ENCODE results near the gene QRICH1. TPM values are rescaled to one million over a fixed set of nuclear protein-coding genes. Genes with fewer than 3 reads are reported as not detected.

The QRICH1 gene
- 147 and 150 TPM in 2 replicates for total RNA-seq

GRCh38 chr3:49093853-49094767 is at the start of gene QRICH1:
Gene QRICH1, minus strand, starts transcription at chr3:49094071. Its CDS starts 17,054 bp downstream, at chr3:49077017.
- H3K36me3 Mint-ChIP-seq (ENCODE audit: low read depth), result peaks cover 19% of the 10 kb centered on the region
- peaks cover 30% of the 10 kb centered on the region for H3K4me1 Mint-ChIP-seq (ENCODE audit: low read depth)
- peak within 1 kb of the TSS; percentile 98 for H3K27ac Mint-ChIP-seq
- intact Hi-C loops (cut with micrococcal nuclease), result loop anchor here (1.0 to 10.0 kb wide), 18 partner anchors 10 to 1312 kb away; partner anchors contain the start of genes ARIH2, C3orf62, DAG1 and GPX1
- peak within 1 kb of the TSS; percentile 97 for H3K4me3 Mint-ChIP-seq
- DNase-seq (ENCODE audit: low spot score), result peak; percentile 94
- H3K27me3 Mint-ChIP-seq (ENCODE audit: insufficient read depth), result no peaks in the 10 kb centered on the region
- no peaks in the 10 kb centered on the region for H3K9me3 Mint-ChIP-seq

GRCh38 chr3:49140080-49140479 is 46.2 kb upstream of the QRICH1 start:
- intact Hi-C loops (cut with micrococcal nuclease), result no loop called here
- Mint-ChIP-seq H3K27ac (no peak overlapping the region), H3K36me3 (ENCODE audit: low read depth) (no peaks in the 10 kb centered on the region), H3K4me1 (ENCODE audit: low read depth) (peaks cover 20% of the 10 kb centered on the region), H3K27me3 (ENCODE audit: insufficient read depth) (no peaks in the 10 kb centered on the region), H3K9me3 (no peaks in the 10 kb centered on the region), H3K4me3 (no peak overlapping the region)
- no peak for DNase-seq (ENCODE audit: low spot score)

GRCh38 chr3:49135499-49135898 is 41.6 kb upstream of the QRICH1 start:
- DNase-seq (ENCODE audit: low spot score), result no peak
- peaks cover 6% of the 10 kb centered on the region for H3K4me1 Mint-ChIP-seq (ENCODE audit: low read depth)
- no peak overlapping the region for H3K4me3 Mint-ChIP-seq
- intact Hi-C loops (cut with micrococcal nuclease), result no loop called here
- H3K9me3 Mint-ChIP-seq, result no peaks in the 10 kb centered on the region
- H3K27me3 Mint-ChIP-seq (ENCODE audit: insufficient read depth), result peaks cover 5% of the 10 kb centered on the region
- no peak overlapping the region for H3K27ac Mint-ChIP-seq
- no peaks in the 10 kb centered on the region for H3K36me3 Mint-ChIP-seq (ENCODE audit: low read depth)

GRCh38 chr3:49134471-49135265 is 40.8 kb upstream of the QRICH1 start:
- intact Hi-C loops (cut with micrococcal nuclease), result no loop called here
- no peak for DNase-seq (ENCODE audit: low spot score)
- Mint-ChIP-seq H3K4me1 (ENCODE audit: low read depth) (no peaks in the 10 kb centered on the region), H3K4me3 (no peak overlapping the region), H3K27ac (no peak overlapping the region), H3K36me3 (ENCODE audit: low read depth) (no peaks in the 10 kb centered on the region), H3K9me3 (no peaks in the 10 kb centered on the region), H3K27me3 (ENCODE audit: insufficient read depth) (peaks cover 5% of the 10 kb centered on the region)

GRCh38 chr3:49133226-49133951 is 39.5 kb upstream of the QRICH1 start:
- Mint-ChIP-seq H3K4me3 (no peak overlapping the region), H3K36me3 (ENCODE audit: low read depth) (no peaks in the 10 kb centered on the region), H3K4me1 (ENCODE audit: low read depth) (no peaks in the 10 kb centered on the region), H3K27ac (no peak overlapping the region), H3K27me3 (ENCODE audit: insufficient read depth) (peaks cover 5% of the 10 kb centered on the region), H3K9me3 (no peaks in the 10 kb centered on the region)
- intact Hi-C loops (cut with micrococcal nuclease), result no loop called here
- DNase-seq (ENCODE audit: low spot score), result no peak

GRCh38 chr3:49132437-49133225 is 38.8 kb upstream of the QRICH1 start, which contains the start of gene LAMB2:
Gene LAMB2, minus strand, starts transcription at chr3:49133050. Its CDS starts 183 bp downstream, at chr3:49132867.
- no peaks in the 10 kb centered on the region for H3K4me1 Mint-ChIP-seq (ENCODE audit: low read depth)
- DNase-seq (ENCODE audit: low spot score), result no peak
- no peaks in the 10 kb centered on the region for H3K9me3 Mint-ChIP-seq
- intact Hi-C loops (cut with micrococcal nuclease), result no loop called here
- H3K36me3 Mint-ChIP-seq (ENCODE audit: low read depth), result no peaks in the 10 kb centered on the region
- H3K4me3 Mint-ChIP-seq, result no peak within 1 kb of the TSS
- peaks cover 5% of the 10 kb centered on the region for H3K27me3 Mint-ChIP-seq (ENCODE audit: insufficient read depth)
- no peak within 1 kb of the TSS for H3K27ac Mint-ChIP-seq

- Mint-ChIP-seq H3K4me3 (no peak overlapping the region), H3K36me3 (ENCODE audit: low read depth) (no peaks in the 10 kb centered on the region), H3K4me1 (ENCODE audit: low read depth) (no peaks in the 10 kb centered on the region), H3K27me3 (ENCODE audit: insufficient read depth) (peaks cover 5% of the 10 kb centered on the region), H3K9me3 (no peaks in the 10 kb centered on the region), H3K27ac (no peak overlapping the region)
- intact Hi-C loops (cut with micrococcal nuclease), result no loop called here
- DNase-seq (ENCODE audit: low spot score), result no peak
These were observed 38.2 kb upstream of the QRICH1 start for GRCh38 chr3:49132073-49132436.

- DNase-seq (ENCODE audit: low spot score), result no peak
- H3K27me3 Mint-ChIP-seq (ENCODE audit: insufficient read depth), result peaks cover 5% of the 10 kb centered on the region
These were observed 37.7 kb upstream of the QRICH1 start for GRCh38 chr3:49131576-49131975.

GRCh38 chr3:49131040-49131439 is 37.2 kb upstream of the QRICH1 start:
- H3K27ac Mint-ChIP-seq, result no peak overlapping the region
- H3K4me3 Mint-ChIP-seq, result no peak overlapping the region
- no peak for DNase-seq (ENCODE audit: low spot score)
- intact Hi-C loops (cut with micrococcal nuclease), result no loop called here
- H3K27me3 Mint-ChIP-seq (ENCODE audit: insufficient read depth), result peaks cover 5% of the 10 kb centered on the region
- no peaks in the 10 kb centered on the region for H3K36me3 Mint-ChIP-seq (ENCODE audit: low read depth)
- no peaks in the 10 kb centered on the region for H3K4me1 Mint-ChIP-seq (ENCODE audit: low read depth)
- H3K9me3 Mint-ChIP-seq, result no peaks in the 10 kb centered on the region

More at GRCh38 chr3:49131576-49131975, 37.7 kb upstream of the QRICH1 start:
- H3K4me1 Mint-ChIP-seq (ENCODE audit: low read depth), result no peaks in the 10 kb centered on the region
- H3K4me3 Mint-ChIP-seq, result no peak overlapping the region
- no peaks in the 10 kb centered on the region for H3K36me3 Mint-ChIP-seq (ENCODE audit: low read depth)
- H3K9me3 Mint-ChIP-seq, result no peaks in the 10 kb centered on the region
- no peak overlapping the region for H3K27ac Mint-ChIP-seq
- intact Hi-C loops (cut with micrococcal nuclease), result no loop called here

GRCh38 chr3:49124991-49125670 is 31.3 kb upstream of the QRICH1 start:
- Mint-ChIP-seq H3K27ac (no peak overlapping the region), H3K4me3 (no peak overlapping the region), H3K27me3 (ENCODE audit: insufficient read depth) (peaks cover 1% of the 10 kb centered on the region), H3K36me3 (ENCODE audit: low read depth) (no peaks in the 10 kb centered on the region), H3K4me1 (ENCODE audit: low read depth) (no peaks in the 10 kb centered on the region), H3K9me3 (no peaks in the 10 kb centered on the region)
- no peak for DNase-seq (ENCODE audit: low spot score)
- intact Hi-C loops (cut with micrococcal nuclease), result loop anchor here (10.0 kb wide), 1 partner anchor 660 kb away; the partner anchor contains the start of gene IP6K1

- no peaks in the 10 kb centered on the region for H3K36me3 Mint-ChIP-seq (ENCODE audit: low read depth)
- intact Hi-C loops (cut with micrococcal nuclease), result loop anchor here (10.0 kb wide), 1 partner anchor 661 kb away; the partner anchor contains the start of gene IP6K1
- no peak for DNase-seq (ENCODE audit: low spot score)
These were observed 30.3 kb upstream of the QRICH1 start for GRCh38 chr3:49124203-49124602.

More at GRCh38 chr3:49124203-49124602, 30.3 kb upstream of the QRICH1 start:
- Mint-ChIP-seq H3K27me3 (ENCODE audit: insufficient read depth) (peaks cover 1% of the 10 kb centered on the region), H3K4me1 (ENCODE audit: low read depth) (peaks cover 6% of the 10 kb centered on the region), H3K9me3 (no peaks in the 10 kb centered on the region), H3K27ac (no peak overlapping the region), H3K4me3 (no peak overlapping the region)

All from activated T-helper 1 cell treated with anti-CD3 and anti-CD28 coated beads, Interleukin-12 subunit alpha, Interleukin-12 subunit beta, Interleukin-2, Interleukin-4 antibody, amounts not matched to agents 30 ng/mL and 10 ng/mL and 1 ng/mL, durations not matched to agents 14 hours and 24 hours and 36 hours (primary cell).